ENCODE results near the gene MYRFL.

Gene MYRFL

GRCh38 chr12:69936766-69937165 is 111.7 kb downstream of the MYRFL start:
- Histone ChIP-seq H3K79me1 (ENCODE audit: low read length) (peaks cover 6% of the 10 kb centered on the region), H3K4me1 (ENCODE audit: control insufficient read depth in 1 of 2, insufficient read depth in 2 of 2, low read length in 2 of 2) (peaks cover 18% of the 10 kb centered on the region in 2 experiments), H3K23ac (ENCODE audit: low read length) (no peak overlapping the region), H3K14ac (ENCODE audit: low read length) (no peak overlapping the region), H3K27ac (ENCODE audit: low read depth, low read length) (peak overlapping the region; percentile 84), H4K12ac (ENCODE audit: low read depth, low read length) (no peak overlapping the region), H3K9ac (ENCODE audit: low read length) (no peak overlapping the region), H3K36me3 (ENCODE audit: control insufficient read depth in 1 of 2, insufficient read depth in 2 of 2, low read length in 2 of 2) (no peaks in the 10 kb centered on the region), H2BK12ac (ENCODE audit: low read length) (no peak overlapping the region), H2AFZ (ENCODE audit: insufficient read depth, low read length, poor library complexity) (no peak overlapping the region), H3K9me3 (ENCODE audit: insufficient read depth, low read depth, low read length) (no peaks in the 10 kb centered on the region), H3K4me3 (ENCODE audit: low read depth, low read length) (no peak overlapping the region), H3K79me2 (ENCODE audit: control insufficient read depth, insufficient read depth, low read length, poor library complexity) (no peaks in the 10 kb centered on the region), H2AK5ac (ENCODE audit: low read length) (no peak overlapping the region), H4K8ac (ENCODE audit: low read depth, low read length) (no peak overlapping the region), H3K4me2 (ENCODE audit: low read length) (no peak overlapping the region), H3K27me3 (ENCODE audit: insufficient read depth, low read length) (no peaks in the 10 kb centered on the region), H3K4ac (ENCODE audit: low read depth, low read length) (no peak overlapping the region), H2BK120ac (ENCODE audit: insufficient read depth, low read length, poor library complexity) (no peak overlapping the region), H3K18ac (ENCODE audit: low read length) (no peak overlapping the region), H2BK5ac (ENCODE audit: low read depth, low read length, poor library complexity) (no peak overlapping the region), H4K91ac (ENCODE audit: low read depth, low read length) (no peak overlapping the region)
- DNase-seq = no peak
- no CpG with 5 or more reads among the region's 2 CpGs for WGBS (ENCODE audit: extremely low coverage, insufficient coverage, insufficient read length)

- Histone ChIP-seq H3K14ac (ENCODE audit: low read length) (no peak overlapping the region), H2AK5ac (ENCODE audit: low read length) (no peak overlapping the region), H3K36me3 (ENCODE audit: control insufficient read depth in 1 of 2, insufficient read depth in 2 of 2, low read length in 2 of 2) (no peaks in the 10 kb centered on the region), H3K18ac (ENCODE audit: low read length) (no peak overlapping the region), H3K9ac (ENCODE audit: low read length) (no peak overlapping the region), H2BK12ac (ENCODE audit: low read length) (no peak overlapping the region), H2AFZ (ENCODE audit: insufficient read depth, low read length, poor library complexity) (no peak overlapping the region), H3K79me1 (ENCODE audit: low read length) (no peaks in the 10 kb centered on the region), H3K4me2 (ENCODE audit: low read length) (no peak overlapping the region), H3K23ac (ENCODE audit: low read length) (no peak overlapping the region), H2BK120ac (ENCODE audit: insufficient read depth, low read length, poor library complexity) (no peak overlapping the region), H4K12ac (ENCODE audit: low read depth, low read length) (no peak overlapping the region), H3K4me1 (ENCODE audit: control insufficient read depth in 1 of 2, insufficient read depth in 2 of 2, low read length in 2 of 2) (no peaks in the 10 kb centered on the region), H2BK5ac (ENCODE audit: low read depth, low read length, poor library complexity) (no peak overlapping the region), H4K8ac (ENCODE audit: low read depth, low read length) (no peak overlapping the region), H3K9me3 (ENCODE audit: insufficient read depth, low read depth, low read length) (no peaks in the 10 kb centered on the region), H3K4me3 (ENCODE audit: low read depth, low read length) (no peak overlapping the region), H3K4ac (ENCODE audit: low read depth, low read length) (no peak overlapping the region), H4K91ac (ENCODE audit: low read depth, low read length) (no peak overlapping the region), H3K27ac (ENCODE audit: low read depth, low read length) (no peak overlapping the region), H3K79me2 (ENCODE audit: control insufficient read depth, insufficient read depth, low read length, poor library complexity) (no peaks in the 10 kb centered on the region), H3K27me3 (ENCODE audit: insufficient read depth, low read length) (no peaks in the 10 kb centered on the region)
- DNase-seq = no peak
These were observed 122.1 kb downstream of the MYRFL start for GRCh38 chr12:69947123-69947522.

DNA sequence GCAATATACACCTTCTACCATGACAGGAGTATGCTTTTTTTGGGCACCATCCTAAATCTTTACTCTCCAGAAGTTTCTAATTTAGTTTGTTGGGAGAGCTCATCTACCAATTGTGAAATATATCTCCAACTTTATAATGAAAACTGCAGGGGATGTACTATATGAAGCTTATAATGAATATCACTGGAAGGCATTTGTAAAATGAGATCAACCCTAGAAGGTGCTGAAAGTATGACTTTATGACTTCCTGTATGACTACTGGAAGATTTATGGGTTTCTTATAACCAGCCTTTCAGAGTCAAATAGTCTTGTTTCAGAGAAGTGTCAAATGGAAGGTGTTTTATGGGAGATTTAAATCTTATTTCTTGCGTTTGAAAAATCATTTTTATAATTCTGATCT is 122.9 kb downstream of the MYRFL start:
- Histone ChIP-seq H3K4ac (ENCODE audit: low read depth, low read length) (no peak overlapping the region), H3K9me3 (ENCODE audit: insufficient read depth, low read depth, low read length) (no peaks in the 10 kb centered on the region), H3K9ac (ENCODE audit: low read length) (no peak overlapping the region), H3K14ac (ENCODE audit: low read length) (no peak overlapping the region), H3K27ac (ENCODE audit: low read depth, low read length) (no peak overlapping the region), H3K79me1 (ENCODE audit: low read length) (no peaks in the 10 kb centered on the region), H3K4me1 (ENCODE audit: control insufficient read depth in 1 of 2, insufficient read depth in 2 of 2, low read length in 2 of 2) (no peaks in the 10 kb centered on the region), H4K12ac (ENCODE audit: low read depth, low read length) (no peak overlapping the region), H4K8ac (ENCODE audit: low read depth, low read length) (no peak overlapping the region), H4K91ac (ENCODE audit: low read depth, low read length) (no peak overlapping the region), H3K79me2 (ENCODE audit: control insufficient read depth, insufficient read depth, low read length, poor library complexity) (no peaks in the 10 kb centered on the region), H3K18ac (ENCODE audit: low read length) (no peak overlapping the region), H2BK120ac (ENCODE audit: insufficient read depth, low read length, poor library complexity) (no peak overlapping the region), H3K27me3 (ENCODE audit: insufficient read depth, low read length) (no peaks in the 10 kb centered on the region), H3K23ac (ENCODE audit: low read length) (no peak overlapping the region), H2BK5ac (ENCODE audit: low read depth, low read length, poor library complexity) (no peak overlapping the region), H2BK12ac (ENCODE audit: low read length) (no peak overlapping the region), H3K36me3 (ENCODE audit: control insufficient read depth in 1 of 2, insufficient read depth in 2 of 2, low read length in 2 of 2) (no peaks in the 10 kb centered on the region), H3K4me3 (ENCODE audit: low read depth, low read length) (no peak overlapping the region), H3K4me2 (ENCODE audit: low read length) (no peak overlapping the region), H2AK5ac (ENCODE audit: low read length) (no peak overlapping the region), H2AFZ (ENCODE audit: insufficient read depth, low read length, poor library complexity) (no peak overlapping the region)
- DNase-seq = no peak
- WGBS (ENCODE audit: extremely low coverage, insufficient coverage, insufficient read length) = no CpG with 5 or more reads among the region's 1 CpG

DNA sequence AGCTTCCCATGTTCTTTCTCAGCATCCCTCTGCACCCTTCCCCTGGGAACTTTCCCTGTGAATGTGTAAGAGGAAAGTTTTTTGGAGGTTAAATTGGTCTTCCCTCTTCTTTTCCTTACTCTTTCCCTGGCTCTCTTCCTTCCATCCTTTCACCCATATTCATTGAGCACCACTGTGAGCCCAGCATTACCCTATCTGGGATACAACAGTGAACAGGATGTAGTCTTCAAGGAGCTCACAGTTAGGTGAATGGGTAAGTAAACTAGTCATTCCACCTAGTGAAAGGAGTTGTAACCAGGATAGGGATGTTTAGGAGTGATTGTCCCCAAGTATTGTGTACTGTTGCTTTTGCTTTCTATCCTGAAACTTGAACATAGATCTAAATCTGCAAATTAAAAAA is 123.8 kb downstream of the MYRFL start:
- no peak overlapping the region for H2BK120ac ChIP-seq (ENCODE audit: insufficient read depth, low read length, poor library complexity)
- H3K23ac ChIP-seq (ENCODE audit: low read length) = no peak overlapping the region
- H3K9ac ChIP-seq (ENCODE audit: low read length) = no peak overlapping the region
- H3K79me1 ChIP-seq (ENCODE audit: low read length) = no peaks in the 10 kb centered on the region
- H3K27me3 ChIP-seq (ENCODE audit: insufficient read depth, low read length) = no peaks in the 10 kb centered on the region
- no peaks in the 10 kb centered on the region for H3K79me2 ChIP-seq (ENCODE audit: control insufficient read depth, insufficient read depth, low read length, poor library complexity)
- no peak overlapping the region for H3K4ac ChIP-seq (ENCODE audit: low read depth, low read length)
- no peak overlapping the region for H4K12ac ChIP-seq (ENCODE audit: low read depth, low read length)
- H3K9me3 ChIP-seq (ENCODE audit: insufficient read depth, low read depth, low read length) = no peaks in the 10 kb centered on the region
- H3K14ac ChIP-seq (ENCODE audit: low read length) = no peak overlapping the region
- H4K8ac ChIP-seq (ENCODE audit: low read depth, low read length) = no peak overlapping the region
- H2BK5ac ChIP-seq (ENCODE audit: low read depth, low read length, poor library complexity) = no peak overlapping the region
- no peak overlapping the region for H3K27ac ChIP-seq (ENCODE audit: low read depth, low read length)
- no peak overlapping the region for H2BK12ac ChIP-seq (ENCODE audit: low read length)
- no peaks in the 10 kb centered on the region for H3K36me3 ChIP-seq (ENCODE audit: control insufficient read depth in 1 of 2, insufficient read depth in 2 of 2, low read length in 2 of 2)
- no peaks in the 10 kb centered on the region for H3K4me1 ChIP-seq (ENCODE audit: control insufficient read depth in 1 of 2, insufficient read depth in 2 of 2, low read length in 2 of 2)
- H2AK5ac ChIP-seq (ENCODE audit: low read length) = no peak overlapping the region
- no peak overlapping the region for H4K91ac ChIP-seq (ENCODE audit: low read depth, low read length)
- no peak overlapping the region for H2AFZ ChIP-seq (ENCODE audit: insufficient read depth, low read length, poor library complexity)
- no peak overlapping the region for H3K4me3 ChIP-seq (ENCODE audit: low read depth, low read length)
- no peak for DNase-seq
- no peak overlapping the region for H3K4me2 ChIP-seq (ENCODE audit: low read length)
- H3K18ac ChIP-seq (ENCODE audit: low read length) = no peak overlapping the region

Data from trophoblast cell (in vitro differentiated cells and primary cell).